NCI-H2107 (cell line): Measurements from ENCODE around the gene SLC30A4.

Source experiments
- DNase-seq: peaks from one replicate; lab custom pipeline; 2025; lab: John Stamatoyannopoulos, UW

SLC30A4 gene

DNA sequence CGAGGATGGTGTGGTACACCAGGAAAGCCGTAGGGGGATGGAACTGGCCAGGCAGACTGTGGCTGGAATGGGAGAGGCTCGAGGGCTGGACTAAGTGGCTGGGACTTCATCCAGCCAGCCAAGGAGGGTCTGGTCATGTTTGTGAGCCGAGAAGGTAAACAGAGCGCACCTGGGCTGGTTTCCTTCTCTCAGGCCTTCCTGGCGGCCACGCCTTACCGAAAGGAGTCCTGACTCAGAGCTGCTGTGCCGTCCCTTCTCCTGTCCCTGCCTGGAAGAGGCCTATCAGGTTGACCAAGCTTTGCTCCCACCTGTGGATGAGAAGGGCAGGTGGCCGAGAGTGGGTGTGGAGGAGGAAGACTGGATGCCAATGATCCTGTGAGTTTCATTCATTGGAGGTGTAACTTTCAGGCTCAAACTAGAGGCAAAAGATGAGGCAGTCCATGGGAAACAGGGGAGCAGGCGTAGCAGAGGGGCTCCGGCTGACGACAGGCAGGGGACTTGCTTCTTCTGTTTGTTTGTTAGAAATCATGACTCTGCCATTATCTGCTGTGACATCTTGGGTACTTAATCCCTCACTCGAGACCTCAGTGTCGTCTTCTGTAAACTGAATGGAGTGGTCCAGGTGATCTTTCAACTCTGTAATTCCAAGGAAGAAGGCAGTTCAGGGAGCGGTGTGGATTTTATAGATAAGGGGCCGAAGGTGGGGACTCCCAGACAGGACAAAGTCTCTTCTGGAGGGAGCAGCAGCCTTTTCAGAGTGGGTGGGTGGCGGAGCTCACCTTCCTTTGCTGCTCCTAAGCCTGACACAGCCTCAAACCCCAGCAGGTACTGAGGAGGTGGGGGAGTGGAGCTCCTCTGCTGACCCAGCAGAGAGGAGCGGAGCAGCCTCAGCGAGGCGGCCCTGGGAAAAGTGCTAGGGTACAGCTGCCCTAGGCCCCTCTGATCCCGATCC, 72.4 kb downstream of the SLC30A4 start:
- DNase-seq, result no peak

DNA sequence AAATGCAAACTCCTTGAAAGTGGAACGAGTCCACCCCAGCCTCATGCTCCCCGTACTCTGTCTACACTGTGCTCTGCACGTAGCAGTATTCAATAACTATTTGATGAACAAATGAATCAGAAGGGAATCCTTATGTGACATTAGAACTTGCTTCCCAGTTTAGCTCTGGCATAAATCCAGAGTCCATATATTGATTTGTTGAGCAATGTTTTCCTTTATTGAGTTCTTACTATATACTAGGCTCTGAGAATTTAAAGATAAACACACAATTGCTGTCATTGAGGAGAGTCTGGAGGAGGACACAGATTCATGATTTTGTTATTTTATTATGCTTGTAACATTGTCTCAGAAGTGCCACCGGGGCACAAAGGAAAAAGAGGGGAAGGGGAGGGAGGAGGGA, 73.2 kb downstream of the SLC30A4 start:
- no peak for DNase-seq

DNA sequence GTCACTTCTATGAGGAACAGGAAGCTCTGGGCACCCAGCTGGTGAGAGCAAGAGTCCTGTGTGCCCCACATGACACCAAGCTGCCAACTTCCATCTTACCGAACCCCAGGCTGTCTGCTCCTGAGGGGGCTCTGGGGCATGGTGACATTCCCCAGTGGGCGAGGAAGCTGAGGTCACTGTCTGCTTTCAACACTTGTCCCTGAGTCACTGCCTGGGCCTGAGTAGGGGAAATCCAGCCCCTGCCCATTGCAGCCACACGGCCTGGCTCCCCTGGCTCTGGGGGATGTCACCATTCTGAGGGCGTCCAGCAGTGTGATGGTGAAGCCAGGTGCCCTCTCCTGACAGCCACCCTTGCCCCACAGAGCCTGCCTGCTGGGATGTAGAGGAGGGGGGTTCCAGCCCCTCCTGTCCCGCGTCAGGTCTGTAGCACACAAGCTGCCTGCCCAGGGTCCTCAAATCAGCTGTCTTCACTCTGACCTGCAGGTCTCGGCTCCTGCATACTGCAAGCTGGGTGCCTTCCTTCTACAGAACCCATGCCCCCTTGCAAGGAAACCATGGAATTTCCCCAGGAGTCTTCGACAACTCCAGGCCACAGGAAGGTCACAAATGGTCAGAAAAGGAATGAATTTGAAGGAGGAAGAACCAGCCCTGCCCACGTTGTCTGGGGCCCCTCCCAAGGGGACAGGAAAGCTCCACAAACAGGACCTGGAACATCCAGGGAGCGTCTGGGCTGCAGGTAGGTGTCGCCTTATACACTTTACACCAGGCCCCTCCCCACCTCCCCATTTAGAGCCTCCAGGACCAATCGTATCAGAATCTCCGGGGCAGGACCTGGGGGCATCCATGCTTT, 74.3 kb downstream of the SLC30A4 start:
- DNase-seq, result no peak

DNA sequence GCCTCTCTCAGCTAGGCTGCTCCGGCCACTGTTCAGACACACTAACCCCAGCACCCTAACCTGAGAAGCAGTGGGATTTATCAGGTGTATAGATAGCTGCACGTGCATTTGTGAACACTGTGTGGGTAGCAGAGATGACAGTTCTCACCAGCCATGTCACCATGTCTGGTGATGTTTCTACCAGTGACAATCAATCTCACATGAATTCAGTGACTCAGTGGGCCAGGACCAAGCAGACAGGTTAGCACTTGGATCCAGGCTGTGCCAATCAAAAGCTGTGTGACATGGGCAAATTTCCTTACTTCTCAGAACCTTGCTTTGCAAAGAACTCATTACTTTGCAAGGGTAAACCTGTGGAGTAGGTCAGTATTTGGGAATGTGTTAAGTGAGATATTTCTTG, 78.9 kb downstream of the SLC30A4 start:
- no peak for DNase-seq

DNA sequence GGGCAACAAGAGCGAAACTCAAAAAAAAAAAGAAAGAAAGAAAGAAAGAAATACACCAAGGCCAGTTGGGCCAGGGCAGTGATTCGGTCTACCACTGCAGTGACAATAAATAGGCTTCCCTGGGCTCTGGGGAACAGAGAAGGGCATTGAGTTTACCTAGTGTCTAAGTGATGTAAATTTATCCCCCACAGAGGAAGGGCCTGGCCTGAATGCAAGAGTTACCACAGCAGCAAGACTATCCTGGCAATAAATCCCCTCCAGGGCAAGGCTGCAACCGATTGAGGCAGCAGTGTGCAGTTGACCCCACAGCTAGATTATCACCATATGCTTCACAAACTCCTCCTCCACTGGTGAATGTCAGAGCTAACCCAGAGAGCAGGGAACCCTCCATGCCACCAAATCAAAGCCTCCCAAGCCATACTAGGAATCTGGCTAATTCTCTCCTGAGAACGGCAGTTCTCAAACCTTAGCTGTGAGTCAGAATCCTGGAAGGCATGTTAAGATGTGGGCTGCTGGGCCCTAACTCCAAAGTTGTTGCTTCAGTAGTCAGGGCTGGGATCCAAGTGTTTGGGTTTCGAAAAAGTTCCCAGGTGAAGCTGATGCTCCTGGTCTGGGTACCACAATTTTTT, 79.9 kb downstream of the SLC30A4 start:
- no peak for DNase-seq

DNA sequence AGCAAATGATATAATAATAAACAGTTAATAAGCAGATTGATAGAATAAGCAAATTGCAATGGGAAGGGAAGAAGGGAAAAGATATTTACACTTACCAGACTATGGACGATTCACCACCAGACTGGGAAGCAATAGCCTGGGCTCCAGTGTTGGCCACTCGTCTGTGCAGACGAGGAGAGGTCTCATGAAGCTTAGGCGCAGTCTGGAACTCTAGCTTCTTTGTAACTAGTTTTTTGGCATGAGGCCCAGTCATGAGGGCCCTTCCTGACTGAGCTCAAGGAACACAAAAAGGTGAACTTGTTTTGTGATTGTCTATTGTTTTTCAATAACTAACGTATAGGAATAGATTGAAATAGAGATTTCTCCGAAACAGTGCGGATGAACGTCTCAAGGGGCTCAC, 80.9 kb downstream of the SLC30A4 start:
- no peak for DNase-seq

DNA sequence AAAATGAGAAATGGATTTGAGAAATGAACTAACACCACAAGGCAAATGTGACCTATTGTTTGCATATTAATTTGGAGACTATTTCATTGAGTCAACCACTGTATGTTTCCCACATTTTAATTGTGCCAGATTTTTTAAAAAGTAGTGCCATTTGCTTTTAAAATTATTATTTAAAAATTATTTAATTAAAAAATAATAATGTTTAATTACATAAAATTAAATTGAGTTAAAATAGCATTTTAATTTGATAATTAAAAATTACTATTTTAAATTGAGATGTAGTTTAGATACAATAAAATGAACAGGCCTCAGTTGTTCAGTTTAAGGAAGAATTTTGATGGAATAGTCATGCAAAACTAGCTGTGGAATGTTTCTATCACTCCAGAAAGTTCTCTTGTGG, 81.5 kb downstream of the SLC30A4 start:
- no peak for DNase-seq

DNA sequence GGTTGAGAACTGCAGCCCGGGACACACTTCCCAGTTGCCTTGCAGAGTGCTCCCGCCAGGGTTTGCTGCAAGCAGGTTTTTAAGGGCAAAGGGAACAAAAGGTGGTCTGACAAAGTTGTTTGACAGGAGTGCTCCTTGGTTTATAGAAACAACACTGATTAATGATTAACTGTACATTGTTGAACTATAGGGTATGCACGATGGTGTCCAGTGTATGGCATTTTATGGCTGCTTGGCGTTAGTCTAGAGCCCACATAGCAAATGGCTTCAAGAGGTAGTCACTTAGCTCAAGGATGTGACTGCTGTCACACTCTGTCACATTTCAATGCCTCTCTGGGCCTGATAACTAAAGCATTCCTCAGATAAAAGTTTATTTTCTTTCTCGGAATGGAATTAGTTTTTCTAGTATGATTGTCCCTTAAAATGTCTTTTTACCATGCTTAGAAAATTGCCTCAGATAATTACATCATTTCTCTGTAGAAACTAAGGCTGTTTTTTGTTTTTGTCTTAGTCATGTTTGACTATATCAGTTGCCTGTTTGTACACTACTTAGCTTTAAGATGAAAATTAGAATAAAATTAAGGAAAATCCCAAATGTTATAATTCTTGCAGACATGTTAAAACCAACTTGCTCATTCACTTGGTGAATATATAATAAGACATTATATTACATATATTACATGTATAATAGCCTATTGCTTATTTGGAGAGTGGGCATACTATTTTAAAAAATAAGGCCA, 82.9 kb downstream of the SLC30A4 start:
- no peak for DNase-seq

DNA sequence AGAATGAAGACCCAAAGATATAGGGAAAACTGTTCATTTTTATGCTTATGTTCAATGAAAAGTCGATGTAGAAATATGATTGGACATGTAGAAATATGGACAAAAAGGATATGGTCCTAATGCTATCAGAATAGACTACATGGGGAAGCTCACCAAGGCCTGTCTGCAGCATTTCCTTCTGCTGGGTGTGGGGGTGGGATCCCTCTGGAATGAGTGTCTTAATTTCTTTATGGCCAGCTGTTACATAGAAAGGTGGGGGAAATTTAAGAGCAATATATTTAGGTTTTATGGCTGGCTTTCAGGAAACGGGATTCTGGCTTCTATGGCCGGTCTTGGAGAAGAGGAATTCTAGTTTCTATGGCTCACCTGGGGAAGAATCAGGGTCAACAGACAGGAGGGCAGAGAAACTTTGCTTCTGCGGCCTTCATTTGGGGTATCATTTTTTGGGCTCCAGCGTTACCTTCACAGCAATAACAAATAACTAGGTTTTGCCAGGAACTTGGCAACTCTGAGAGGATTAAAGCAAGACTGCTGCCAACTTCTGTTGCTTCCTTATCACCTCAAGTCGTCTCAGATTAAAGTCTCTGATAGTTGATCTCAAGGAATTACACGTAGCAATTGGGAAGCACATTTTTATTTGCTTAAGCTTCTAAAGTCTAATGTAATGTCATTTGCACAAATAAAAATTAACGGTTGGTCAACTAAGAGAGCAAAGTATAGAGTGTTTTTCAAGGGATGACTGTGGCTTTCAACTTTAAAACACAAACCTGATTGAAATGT, 87.2 kb downstream of the SLC30A4 start:
- no peak for DNase-seq

DNA sequence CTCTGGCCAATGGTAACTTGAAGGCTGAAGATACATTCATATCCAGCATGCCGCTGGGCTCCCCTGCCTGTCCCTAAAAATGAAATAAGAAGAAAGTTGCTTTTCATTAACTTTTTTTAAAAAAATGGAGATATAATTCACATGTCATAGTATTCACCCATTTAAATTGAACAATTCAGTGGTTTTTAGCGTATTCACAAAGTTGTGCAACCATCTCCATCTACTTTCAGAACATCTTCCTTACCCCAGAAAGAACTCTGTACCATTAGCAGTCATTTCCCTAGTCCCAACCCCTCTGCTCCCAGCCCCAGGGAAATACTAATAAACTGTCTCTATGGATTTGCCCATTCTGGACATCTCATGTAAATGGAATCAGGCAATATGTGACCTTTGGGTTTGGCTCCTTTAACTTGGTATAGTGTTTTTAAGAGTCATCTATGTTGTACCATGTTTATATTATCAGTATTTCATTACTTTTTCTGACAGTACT, 88.4 kb downstream of the SLC30A4 start:
- DNase-seq, result no peak

DNA sequence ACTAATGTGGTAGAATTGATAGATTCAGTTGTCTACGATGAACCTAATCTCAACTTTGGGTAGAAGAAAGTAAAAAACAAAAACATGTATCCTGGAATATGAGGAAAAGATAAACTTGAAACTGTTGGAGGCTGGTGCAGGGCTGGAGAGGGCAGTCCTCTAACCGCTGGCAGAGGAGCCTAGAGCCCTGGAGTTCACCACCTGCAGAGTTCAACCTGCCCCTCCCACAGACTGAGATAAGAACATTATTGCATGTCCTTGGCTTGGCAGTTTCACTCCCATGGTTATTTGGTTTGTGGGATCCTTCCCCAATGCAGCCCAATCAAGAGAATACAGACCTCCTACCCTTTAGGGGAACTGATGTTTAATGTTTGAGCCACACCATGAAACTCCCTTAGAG, 91.0 kb downstream of the SLC30A4 start:
- no peak for DNase-seq

DNA sequence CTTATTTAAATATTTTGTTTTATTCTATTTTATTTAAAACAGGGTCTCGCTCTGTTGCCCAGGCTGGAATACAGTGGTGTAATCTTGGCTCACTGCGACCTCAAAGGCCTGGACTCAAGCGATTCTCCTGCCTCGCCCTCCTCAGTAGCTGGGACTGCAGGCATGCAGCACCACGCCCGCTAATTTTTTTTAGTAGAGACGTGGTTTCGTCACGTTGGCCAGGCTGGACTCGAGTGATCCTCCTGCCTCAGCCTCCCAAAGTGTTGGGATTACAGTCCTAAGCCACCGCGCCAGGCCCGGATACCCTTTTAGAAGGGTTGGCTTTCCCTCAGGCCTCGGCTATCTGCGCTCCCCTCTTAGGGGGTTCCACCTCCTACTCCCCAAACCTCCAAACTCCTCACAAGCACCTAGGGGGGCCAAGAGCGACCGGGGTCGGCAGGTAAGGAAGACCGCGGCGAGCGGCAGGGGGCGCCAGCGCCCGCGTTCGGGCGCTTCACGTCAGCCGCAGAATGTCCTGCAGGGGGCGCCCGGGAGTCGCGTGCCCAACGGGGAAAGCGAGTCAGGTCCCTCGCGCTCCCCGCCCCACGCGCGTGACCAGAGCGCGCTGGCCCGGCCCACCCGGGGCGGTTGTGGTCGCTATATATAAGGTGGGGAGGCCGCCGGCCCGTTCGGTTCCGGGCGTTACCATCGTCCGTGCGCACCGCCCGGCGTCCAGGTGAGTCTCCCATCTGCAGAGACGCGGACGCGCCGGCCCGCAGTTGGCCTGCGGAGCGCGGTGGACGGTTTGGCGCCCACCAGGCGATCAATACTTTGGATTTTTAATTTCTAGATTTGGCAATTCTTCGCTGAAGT, 92.4 kb downstream of the SLC30A4 start:
- no peak for DNase-seq
